DOHH2 (cell line): ENCODE results near the gene NUDT19.

Source experiments
- H3F3A ChIP-seq: fragments of 200-600 bp; sonication (generic), shearing (Covaris generic); 2 replicates; pipeline ENCODE4 v1.6.0; 2016; ENCODE audit warnings: antibody characterized with exemption, mild to moderate bottlenecking; ENCODE audit not compliant: control insufficient read depth, insufficient read depth
- H3K27ac ChIP-seq: fragments of 200-600 bp; sonication (generic); 2 replicates; pipeline ENCODE4 v1.5.1; 2014; ENCODE audit warnings: low read depth, mild to moderate bottlenecking, low read length, moderate library complexity
- H3K27me3 ChIP-seq: fragments of 200-600 bp; sonication (generic); 2 replicates; pipeline ENCODE4 v1.6.1; 2014; ENCODE audit warnings: mild to moderate bottlenecking, low read length, mixed read lengths; ENCODE audit not compliant: control insufficient read depth
- H3K36me3 ChIP-seq: fragments of 200-600 bp; sonication (generic); 2 replicates; pipeline ENCODE4 v1.6.1; 2014; ENCODE audit warnings: mild to moderate bottlenecking, low read length, moderate library complexity, mixed read lengths; ENCODE audit not compliant: control insufficient read depth
- H3K4me1 ChIP-seq: fragments of 200-600 bp; sonication (generic); 2 replicates; pipeline ENCODE4 v1.6.1; 2014; ENCODE audit warnings: mild to moderate bottlenecking, low read length, mixed read lengths; ENCODE audit not compliant: control insufficient read depth
- H3K4me2 ChIP-seq: fragments of 200-600 bp; sonication (generic); 2 replicates; pipeline ENCODE4 v1.6.0; 2014; ENCODE audit warnings: mild to moderate bottlenecking, low read length, moderate library complexity
- H3K4me3 ChIP-seq: fragments of 200-600 bp; sonication (generic); 2 replicates; pipeline ENCODE4 v1.5.1; 2014; ENCODE audit warnings: mild to moderate bottlenecking, low read length, mixed read lengths
- H3K79me2 ChIP-seq: fragments of 200-600 bp; sonication (generic); 2 replicates; pipeline ENCODE4 v1.6.1; 2014; ENCODE audit warnings: mild to moderate bottlenecking, low read length, mixed read lengths; ENCODE audit not compliant: control insufficient read depth
- H3K9me2 ChIP-seq: fragments of 200-600 bp; sonication (generic); replicated peaks from 2 replicates; pipeline ENCODE4 v1.6.1; 2014; ENCODE audit warnings: mild to moderate bottlenecking, low read length, mixed read lengths; ENCODE audit not compliant: control insufficient read depth
- H3K9me3 ChIP-seq: fragments of 200-600 bp; sonication (generic); 2 replicates; pipeline ENCODE4 v1.6.1; 2014; ENCODE audit warnings: antibody characterized with exemption, low read length, mixed read lengths; ENCODE audit not compliant: control insufficient read depth, insufficient read depth
- H4K20me1 ChIP-seq: fragments of 200-600 bp; sonication (generic); 2 replicates; pipeline ENCODE4 v1.6.0; 2014; ENCODE audit warnings: low read depth, mild to moderate bottlenecking, antibody characterized with exemption, low read length, moderate library complexity; ENCODE audit not compliant: control insufficient read depth, insufficient read depth
- EZH2phosphoT487 ChIP-seq: fragments of 200-600 bp; sonication (generic); IDR thresholded peaks from 2 replicates; pipeline ENCODE4 v1.6.1; 2017; ENCODE audit warnings: borderline replicate concordance, mild to moderate bottlenecking, antibody characterized with exemption, low read length, moderate library complexity, mixed read lengths
- TF ChIP-seq, protein P1 (sequence below): fragments of 200-600 bp; sonication (generic); IDR thresholded peaks from one replicate; pipeline ENCODE4 v1.5.1; 2014; ENCODE audit warnings: antibody characterized with exemption, mild to moderate bottlenecking, low read depth, low read length; ENCODE audit not compliant: poor library complexity, severe bottlenecking

Gene NUDT19

GRCh38 chr19:32748948-32749347 is 57.3 kb downstream of the NUDT19 start:
- no peak for TF ChIP-seq EZH2phosphoT487
- TF ChIP-seq, protein P1, sequence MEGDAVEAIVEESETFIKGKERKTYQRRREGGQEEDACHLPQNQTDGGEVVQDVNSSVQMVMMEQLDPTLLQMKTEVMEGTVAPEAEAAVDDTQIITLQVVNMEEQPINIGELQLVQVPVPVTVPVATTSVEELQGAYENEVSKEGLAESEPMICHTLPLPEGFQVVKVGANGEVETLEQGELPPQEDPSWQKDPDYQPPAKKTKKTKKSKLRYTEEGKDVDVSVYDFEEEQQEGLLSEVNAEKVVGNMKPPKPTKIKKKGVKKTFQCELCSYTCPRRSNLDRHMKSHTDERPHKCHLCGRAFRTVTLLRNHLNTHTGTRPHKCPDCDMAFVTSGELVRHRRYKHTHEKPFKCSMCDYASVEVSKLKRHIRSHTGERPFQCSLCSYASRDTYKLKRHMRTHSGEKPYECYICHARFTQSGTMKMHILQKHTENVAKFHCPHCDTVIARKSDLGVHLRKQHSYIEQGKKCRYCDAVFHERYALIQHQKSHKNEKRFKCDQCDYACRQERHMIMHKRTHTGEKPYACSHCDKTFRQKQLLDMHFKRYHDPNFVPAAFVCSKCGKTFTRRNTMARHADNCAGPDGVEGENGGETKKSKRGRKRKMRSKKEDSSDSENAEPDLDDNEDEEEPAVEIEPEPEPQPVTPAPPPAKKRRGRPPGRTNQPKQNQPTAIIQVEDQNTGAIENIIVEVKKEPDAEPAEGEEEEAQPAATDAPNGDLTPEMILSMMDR: no peak
- no peak overlapping the region for H3K4me3 ChIP-seq
- no peaks in the 10 kb centered on the region for H4K20me1 ChIP-seq
- H3K36me3 ChIP-seq: no peaks in the 10 kb centered on the region
- peaks cover 13% of the 10 kb centered on the region for H3K27me3 ChIP-seq
- H3K9me2 ChIP-seq: no peaks in the 10 kb centered on the region
- no peak overlapping the region for H3K27ac ChIP-seq
- no peaks in the 10 kb centered on the region for H3K9me3 ChIP-seq
- no peaks in the 10 kb centered on the region for H3K79me2 ChIP-seq
- no peaks in the 10 kb centered on the region for H3F3A ChIP-seq
- H3K4me2 ChIP-seq: no peak overlapping the region
- H3K4me1 ChIP-seq: no peaks in the 10 kb centered on the region

DNA sequence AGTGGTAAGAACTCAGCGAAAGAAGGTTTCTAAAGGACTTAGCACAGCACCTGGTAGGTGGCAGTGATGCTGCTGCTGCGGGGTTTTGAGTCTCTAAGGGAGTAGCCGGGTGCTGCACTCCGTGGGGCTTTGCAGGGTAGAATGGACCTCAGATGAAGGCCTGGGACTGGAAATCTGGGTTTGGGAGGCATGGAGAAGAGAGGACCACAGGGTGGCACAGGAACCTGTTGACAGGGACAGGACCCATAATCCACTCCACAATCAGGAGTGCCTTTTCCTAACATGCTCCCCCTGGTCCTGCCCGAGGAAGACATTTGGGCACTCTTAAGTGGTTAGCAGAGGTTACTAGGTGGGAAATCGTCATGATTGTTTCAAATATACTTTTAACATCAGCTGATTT is 57.7 kb downstream of the NUDT19 start:
- H3K9me3 ChIP-seq: no peaks in the 10 kb centered on the region
- H3K79me2 ChIP-seq: no peaks in the 10 kb centered on the region
- no peak overlapping the region for H3K4me2 ChIP-seq
- no peak overlapping the region for H3K4me3 ChIP-seq
- H3K27ac ChIP-seq: no peak overlapping the region
- no peaks in the 10 kb centered on the region for H3K36me3 ChIP-seq
- H3K4me1 ChIP-seq: no peaks in the 10 kb centered on the region
- no peaks in the 10 kb centered on the region for H3F3A ChIP-seq
- H3K27me3 ChIP-seq: peaks cover 13% of the 10 kb centered on the region
- H4K20me1 ChIP-seq: no peaks in the 10 kb centered on the region
- TF ChIP-seq, protein P1: no peak
- no peak for TF ChIP-seq EZH2phosphoT487
- no peaks in the 10 kb centered on the region for H3K9me2 ChIP-seq

GRCh38 chr19:32750441-32751055 is 58.9 kb downstream of the NUDT19 start:
- TF ChIP-seq, protein P1: no peak
- no peak for TF ChIP-seq EZH2phosphoT487
- peaks cover 13% of the 10 kb centered on the region for H3K27me3 ChIP-seq
- no peaks in the 10 kb centered on the region for H3K4me1 ChIP-seq
- H3K9me2 ChIP-seq: no peaks in the 10 kb centered on the region
- H3F3A ChIP-seq: no peaks in the 10 kb centered on the region
- H3K79me2 ChIP-seq: no peaks in the 10 kb centered on the region
- H3K36me3 ChIP-seq: no peaks in the 10 kb centered on the region
- H3K9me3 ChIP-seq: no peaks in the 10 kb centered on the region
- H3K4me3 ChIP-seq: no peak overlapping the region
- H3K4me2 ChIP-seq: no peak overlapping the region
- no peaks in the 10 kb centered on the region for H4K20me1 ChIP-seq
- H3K27ac ChIP-seq: no peak overlapping the region
